ENCODE measurements around the gene THAP10.

THAP10 gene

DNA sequence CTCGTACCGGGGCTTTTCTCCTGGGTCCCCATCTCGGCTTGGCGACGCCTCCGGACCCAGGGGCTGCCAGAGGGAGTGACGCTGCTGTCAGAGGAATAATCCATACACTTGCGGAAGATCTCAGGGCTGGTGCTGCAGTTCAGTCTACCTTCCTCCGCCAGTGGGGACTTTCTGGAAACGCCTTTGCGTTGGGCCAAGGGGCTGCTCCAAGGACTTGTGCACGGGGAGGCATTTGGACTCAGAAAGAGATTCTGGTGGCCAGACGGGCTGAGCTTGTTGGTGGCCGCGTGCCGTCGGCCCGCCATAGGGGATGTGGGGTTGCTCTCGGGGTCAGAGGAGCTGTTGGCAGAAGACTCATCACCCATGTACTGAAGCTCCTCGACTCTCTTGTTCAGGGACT is 60.1 kb downstream of the THAP10 start:
- no peaks in the 10 kb centered on the region for H3K4me1 ChIP-seq (ENCODE audit: insufficient read depth, low read length)
- H3K79me2 ChIP-seq (ENCODE audit: insufficient read depth, low read length), result no peaks in the 10 kb centered on the region
- H3K4me3 ChIP-seq (ENCODE audit: low read depth in 1 of 2, low read length in 2 of 2), result no peak overlapping the region
- no peak overlapping the region for H3K27ac ChIP-seq (ENCODE audit: low read length)
- H3K4me2 ChIP-seq (ENCODE audit: insufficient read depth, low read length), result no peak overlapping the region
- no peak for ATAC-seq (ENCODE audit: insufficient read depth, low read depth)
- DNase-seq, result no peak
- no peaks in the 10 kb centered on the region for H4K20me1 ChIP-seq (ENCODE audit: insufficient read depth, low read length)
- H3K27me3 ChIP-seq (ENCODE audit: insufficient read depth, low read length, poor library complexity), result no peaks in the 10 kb centered on the region
- H2AFZ ChIP-seq (ENCODE audit: low read depth, low read length), result no peak overlapping the region
- H3K9me3 ChIP-seq (ENCODE audit: insufficient read depth, low read length, severe bottlenecking), result no peaks in the 10 kb centered on the region
- no peaks in the 10 kb centered on the region for H3K36me3 ChIP-seq (ENCODE audit: insufficient read depth, low read length)
- no peak overlapping the region for H3K9ac ChIP-seq (ENCODE audit: low read depth, low read length)
- TF ChIP-seq, protein P1, sequence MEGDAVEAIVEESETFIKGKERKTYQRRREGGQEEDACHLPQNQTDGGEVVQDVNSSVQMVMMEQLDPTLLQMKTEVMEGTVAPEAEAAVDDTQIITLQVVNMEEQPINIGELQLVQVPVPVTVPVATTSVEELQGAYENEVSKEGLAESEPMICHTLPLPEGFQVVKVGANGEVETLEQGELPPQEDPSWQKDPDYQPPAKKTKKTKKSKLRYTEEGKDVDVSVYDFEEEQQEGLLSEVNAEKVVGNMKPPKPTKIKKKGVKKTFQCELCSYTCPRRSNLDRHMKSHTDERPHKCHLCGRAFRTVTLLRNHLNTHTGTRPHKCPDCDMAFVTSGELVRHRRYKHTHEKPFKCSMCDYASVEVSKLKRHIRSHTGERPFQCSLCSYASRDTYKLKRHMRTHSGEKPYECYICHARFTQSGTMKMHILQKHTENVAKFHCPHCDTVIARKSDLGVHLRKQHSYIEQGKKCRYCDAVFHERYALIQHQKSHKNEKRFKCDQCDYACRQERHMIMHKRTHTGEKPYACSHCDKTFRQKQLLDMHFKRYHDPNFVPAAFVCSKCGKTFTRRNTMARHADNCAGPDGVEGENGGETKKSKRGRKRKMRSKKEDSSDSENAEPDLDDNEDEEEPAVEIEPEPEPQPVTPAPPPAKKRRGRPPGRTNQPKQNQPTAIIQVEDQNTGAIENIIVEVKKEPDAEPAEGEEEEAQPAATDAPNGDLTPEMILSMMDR (IDR thresholded peaks at IDR 0.05; ENCODE audit: borderline replicate concordance, extremely low read depth, low read length, poor library complexity, severe bottlenecking), result no peak
- TF ChIP-seq EZH2 (IDR thresholded peaks at IDR 0.05; ENCODE audit: borderline replicate concordance, low read depth, low read length, severe bottlenecking), result no peak

Measured in DND-41 (cell line).